Measurements from ENCODE around the gene NUCKS1. TPM values are rescaled to one million over a fixed set of nuclear protein-coding genes. Genes with fewer than 3 reads are reported as not detected.

Gene NUCKS1
- total and polyA plus RNA-seq, 2 of the 4 experiments (the other 2 are of a cell fraction) = 37.9 to 103 TPM

GRCh38 chr1:205763980-205764379 is 14.0 kb upstream of the NUCKS1 start:
- peaks cover 2% of the 10 kb centered on the region; the same call in 1 of the 2 replicates for H3K4me1 ChIP-seq (ENCODE audit: control insufficient read depth, insufficient read depth, low read length)
- no peaks in the 10 kb centered on the region for H3K27me3 ChIP-seq (ENCODE audit: control insufficient read depth, insufficient read depth, low read length)
- H2BK20ac ChIP-seq (ENCODE audit: low read depth, low read length) = no peak overlapping the region
- H4K20me1 ChIP-seq (ENCODE audit: insufficient read depth, low read length) = no peaks in the 10 kb centered on the region
- no peak overlapping the region for H4K5ac ChIP-seq (ENCODE audit: low read depth, low read length)
- TF ChIP-seq ELK1 (IDR thresholded peaks at IDR 0.05; ENCODE audit: borderline replicate concordance, low read depth, low read length) (no peak), MAFK (IDR thresholded peaks at IDR 0.05; ENCODE audit: low read depth, low read length) (no peak), USF2 (IDR thresholded peaks at IDR 0.05; ENCODE audit: low read depth, low read length) (no peak), BHLHE40 (IDR thresholded peaks at IDR 0.05; ENCODE audit: low read depth, low read length) (no peak), CEBPB (IDR thresholded peaks at IDR 0.05; ENCODE audit: low read depth, low read length) (no peak)
- ATAC-seq (ENCODE audit: low read depth) (no peak), DNase-seq (no peak)
- no peak overlapping the region for H2BK15ac ChIP-seq (ENCODE audit: low read depth, low read length)
- no peak overlapping the region for H3K4ac ChIP-seq (ENCODE audit: low read depth, low read length)
- dilution Hi-C loops (cut with HindIII; ENCODE audit: low sequenced_read_pairs, unreplicated experiment) = no loop called here
- H2AK9ac ChIP-seq (replicated peaks; ENCODE audit: low read depth, low read length, poor library complexity) = no peak overlapping the region
- ChIA-PET CTCF (interaction anchor here (0.7 to 1.1 kb wide), 2 partner anchors 9 to 1133 kb away, joined by 4 read pairs; partner anchors contain the start of gene IL24), POLR2A (ENCODE audit: unreplicated experiment) (no interaction called here)
- H3K4me2 ChIP-seq (ENCODE audit: low read depth, low read length) = no peak overlapping the region
- in situ Hi-C loops (cut with MboI; ENCODE audit: low sequenced_read_pairs) = no loop called here
- H2BK5ac ChIP-seq (ENCODE audit: low read depth, low read length, poor library complexity, severe bottlenecking) = no peak overlapping the region
- no peaks in the 10 kb centered on the region for H3K9me3 ChIP-seq (ENCODE audit: control insufficient read depth, insufficient read depth, low read length)
- H3K9ac ChIP-seq (ENCODE audit: low read depth, low read length) = no peak overlapping the region
- H4K8ac ChIP-seq (ENCODE audit: low read depth in 2 of 2, low read length in 2 of 2) = no peak overlapping the region
- no peak overlapping the region for H2AK5ac ChIP-seq (ENCODE audit: low read depth, low read length)
- H3K18ac ChIP-seq (ENCODE audit: low read depth, low read length) = no peak overlapping the region
- H3K4me3 ChIP-seq (ENCODE audit: insufficient read depth, low read depth, low read length) = no peak overlapping the region
- H3K14ac ChIP-seq (replicated peaks; ENCODE audit: low read depth, low read length) = no peak overlapping the region
- no peak overlapping the region for H3K56ac ChIP-seq (ENCODE audit: extremely low read depth, insufficient read depth, low read length)
- H3K36me3 ChIP-seq (ENCODE audit: control insufficient read depth, insufficient read depth, low read length) = no peaks in the 10 kb centered on the region
- BruUV-seq (replicated peaks) = no TSS peak
- H2BK120ac ChIP-seq (ENCODE audit: low read depth, low read length) = no peak overlapping the region
- H4K91ac ChIP-seq (ENCODE audit: insufficient read depth, low read depth, low read length) = no peak overlapping the region
- intact Hi-C loops (cut with micrococcal nuclease) = no loop called here
- H3K27ac ChIP-seq (ENCODE audit: insufficient read depth, low read length) = no peak overlapping the region
- no peak overlapping the region for H2AFZ ChIP-seq (replicated peaks; ENCODE audit: low read length, poor library complexity)
- H3K23ac ChIP-seq (ENCODE audit: low read depth, low read length) = no peak overlapping the region
- H3K79me1 ChIP-seq (ENCODE audit: low read depth in 1 of 2, low read length in 2 of 2) = no peaks in the 10 kb centered on the region; a peak in 1 of 4 replicates
- peaks cover 3% of the 10 kb centered on the region; the same call in 1 of the 2 replicates for H3K9me1 ChIP-seq (ENCODE audit: insufficient read depth, low read length)

Data from IMR-90 (cell line).